ENCODE measurements around the gene FAM131C.

The FAM131C gene

DNA sequence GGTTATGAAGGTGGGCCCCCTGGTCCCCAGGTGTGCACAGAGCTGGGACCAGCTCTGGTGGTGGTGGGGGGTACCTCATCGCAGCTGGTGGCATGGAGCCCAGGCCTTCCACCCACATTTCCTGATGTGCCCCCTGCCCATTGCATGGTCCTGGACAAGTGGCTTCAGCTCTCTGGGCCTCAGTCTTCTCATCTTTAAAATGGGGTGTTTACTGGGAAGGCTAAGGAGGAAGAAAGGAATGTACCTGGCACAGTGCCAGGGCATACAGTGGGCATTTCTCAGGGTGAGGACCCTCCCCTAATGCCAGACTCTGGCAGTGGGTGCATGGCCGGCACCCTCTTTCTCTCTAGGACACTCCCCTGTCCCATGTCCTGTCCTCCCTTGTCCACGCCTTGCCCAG is 22.4 kb downstream of the FAM131C start:
- Histone ChIP-seq H4K20me1 (ENCODE audit: insufficient read depth) (no peaks in the 10 kb centered on the region), H3K79me2 (ENCODE audit: insufficient read depth, low read depth) (no peaks in the 10 kb centered on the region), H3K9ac (no peak overlapping the region), H2AFZ (ENCODE audit: low read depth) (no peak overlapping the region), H3K4me1 (ENCODE audit: low read depth, poor library complexity, severe bottlenecking) (no peaks in the 10 kb centered on the region), H3K36me3 (ENCODE audit: insufficient read depth) (no peaks in the 10 kb centered on the region), H3K4me3 (IDR thresholded peaks at IDR 0.05; ENCODE audit: insufficient read depth, low read depth, low read length) (no peak overlapping the region), H3K27me3 (ENCODE audit: insufficient read depth, low read depth) (peaks cover 12% of the 10 kb centered on the region; the same call in 1 of the 2 replicates), H3K4me2 (no peak overlapping the region), H3K27ac (no peak overlapping the region)
- TF ChIP-seq CTCF (conservative IDR thresholded peaks at IDR 0.05; ENCODE audit: low read depth, low read length) = no peak

- no peaks in the 10 kb centered on the region for H4K20me1 ChIP-seq (ENCODE audit: insufficient read depth)
- no peaks in the 10 kb centered on the region for H3K36me3 ChIP-seq (ENCODE audit: insufficient read depth)
- H3K27ac ChIP-seq = no peak overlapping the region
- H3K4me2 ChIP-seq = no peak overlapping the region
- no peak for TF ChIP-seq CTCF (conservative IDR thresholded peaks at IDR 0.05; ENCODE audit: low read depth, low read length)
- peaks cover 17% of the 10 kb centered on the region for H3K27me3 ChIP-seq (ENCODE audit: insufficient read depth, low read depth)
- H3K4me3 ChIP-seq (IDR thresholded peaks at IDR 0.05; ENCODE audit: insufficient read depth, low read depth, low read length) = no peak overlapping the region
- no peaks in the 10 kb centered on the region for H3K79me2 ChIP-seq (ENCODE audit: insufficient read depth, low read depth)
- H2AFZ ChIP-seq (ENCODE audit: low read depth) = no peak overlapping the region
- no peaks in the 10 kb centered on the region for H3K4me1 ChIP-seq (ENCODE audit: low read depth, poor library complexity, severe bottlenecking)
- H3K9ac ChIP-seq = no peak overlapping the region
Measured at GRCh38 chr1:16050328-16050727, 23.1 kb downstream of the FAM131C start.

DNA sequence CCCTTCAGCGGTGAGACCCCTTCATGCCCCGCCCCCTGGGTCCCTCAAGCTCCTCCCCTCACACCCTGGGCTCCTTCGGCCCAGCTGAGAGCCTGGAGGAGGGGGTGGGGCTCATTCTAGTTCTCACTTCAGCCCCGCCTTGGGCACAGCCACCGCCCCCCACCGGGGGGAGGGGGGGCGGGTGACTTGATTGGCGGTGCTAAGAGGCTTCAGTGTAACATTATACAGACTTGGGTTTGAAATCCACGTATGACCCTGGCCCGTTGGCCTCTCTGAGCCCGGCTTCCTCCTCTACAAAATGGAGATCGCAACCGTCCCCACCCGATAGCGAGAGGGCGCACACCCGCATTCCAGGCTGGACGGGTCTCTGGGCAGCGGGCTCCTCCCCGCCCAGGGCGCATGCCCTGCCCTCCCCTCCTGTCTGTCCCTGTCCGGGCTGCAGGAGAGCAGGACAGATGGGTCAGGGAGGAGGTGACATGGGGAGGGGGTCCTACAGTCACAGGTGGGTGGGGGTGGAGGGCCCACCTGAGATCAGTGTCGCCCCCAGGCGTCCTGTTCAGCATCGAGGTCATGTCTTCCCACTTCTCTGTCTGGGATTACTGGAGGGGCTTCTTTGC is 24.8 kb downstream of the FAM131C start:
- H3K27ac ChIP-seq = no peak overlapping the region
- no peaks in the 10 kb centered on the region for H3K79me2 ChIP-seq (ENCODE audit: insufficient read depth, low read depth)
- no peaks in the 10 kb centered on the region for H3K4me1 ChIP-seq (ENCODE audit: low read depth, poor library complexity, severe bottlenecking)
- no peak overlapping the region for H2AFZ ChIP-seq (ENCODE audit: low read depth)
- TF ChIP-seq CTCF (conservative IDR thresholded peaks at IDR 0.05; ENCODE audit: low read depth, low read length) = no peak
- no peak overlapping the region for H3K4me2 ChIP-seq
- no peaks in the 10 kb centered on the region for H3K36me3 ChIP-seq (ENCODE audit: insufficient read depth)
- H3K9ac ChIP-seq = no peak overlapping the region
- peaks cover 26% of the 10 kb centered on the region for H3K27me3 ChIP-seq (ENCODE audit: insufficient read depth, low read depth)
- no peak overlapping the region for H3K4me3 ChIP-seq (IDR thresholded peaks at IDR 0.05; ENCODE audit: insufficient read depth, low read depth, low read length)
- no peaks in the 10 kb centered on the region for H4K20me1 ChIP-seq (ENCODE audit: insufficient read depth)

DNA sequence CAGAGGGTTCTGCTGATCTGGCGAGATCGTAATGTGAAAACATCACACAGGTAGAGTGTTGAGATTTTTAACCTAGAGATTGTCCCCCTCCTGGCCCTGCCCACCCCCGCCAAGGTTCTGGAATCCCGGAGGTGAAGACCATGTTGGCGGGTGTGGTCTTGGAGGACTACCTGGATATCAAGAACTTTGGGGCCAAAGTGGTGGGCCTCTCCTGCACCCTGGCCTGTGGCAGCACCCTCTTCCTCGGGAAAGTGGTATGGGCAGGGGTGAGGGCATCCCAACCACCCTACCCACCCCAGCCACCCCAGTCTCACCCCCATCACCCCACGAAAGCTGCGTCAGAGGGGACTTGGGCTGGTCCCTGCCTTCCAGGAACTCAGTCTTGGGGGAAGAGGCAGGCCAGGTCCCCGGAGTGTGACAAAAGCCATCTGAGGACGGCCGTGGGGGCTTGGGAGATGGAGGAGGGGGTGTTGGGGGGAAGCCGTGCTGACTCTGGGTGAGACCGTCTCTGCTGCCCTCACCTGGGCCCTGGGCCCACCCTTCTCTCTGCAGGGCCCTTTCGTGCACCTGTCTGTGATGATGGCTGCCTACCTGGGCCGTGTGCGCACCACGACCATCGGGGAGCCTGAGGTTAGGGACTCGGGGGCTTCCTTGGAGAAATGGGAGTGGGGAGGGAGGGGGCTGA is 25.5 kb downstream of the FAM131C start:
- no peak overlapping the region for H3K27ac ChIP-seq

More for the DNA sequence above, 25.5 kb downstream of the FAM131C start:
- Histone ChIP-seq H3K36me3 (ENCODE audit: insufficient read depth) (no peaks in the 10 kb centered on the region), H3K79me2 (ENCODE audit: insufficient read depth, low read depth) (no peaks in the 10 kb centered on the region), H2AFZ (ENCODE audit: low read depth) (no peak overlapping the region), H4K20me1 (ENCODE audit: insufficient read depth) (no peaks in the 10 kb centered on the region), H3K9ac (no peak overlapping the region), H3K4me2 (no peak overlapping the region), H3K27me3 (ENCODE audit: insufficient read depth, low read depth) (peaks cover 30% of the 10 kb centered on the region), H3K4me1 (ENCODE audit: low read depth, poor library complexity, severe bottlenecking) (no peaks in the 10 kb centered on the region), H3K4me3 (IDR thresholded peaks at IDR 0.05; ENCODE audit: insufficient read depth, low read depth, low read length) (no peak overlapping the region)
- no peak for TF ChIP-seq CTCF (conservative IDR thresholded peaks at IDR 0.05; ENCODE audit: low read depth, low read length)

Measured in KMS-11 (cell line).